PC-9 (cell line): ENCODE data around the gene PDE4DIP. TPM values are rescaled to one million over a fixed set of nuclear protein-coding genes. Genes with fewer than 3 reads are reported as not detected.
"Not testable (repeated sequence)": the region's sequence is repeated elsewhere in the genome, so short reads cannot be mapped to it uniquely, and the experiment has no call there.

Experiments used
- BruUV-seq: library from RNA; stranded (reverse); fragments of 400-500 nt; replicated peaks from 2 replicates; lab custom pipeline; 2021; lab: Mats Ljungman, UMichigan
- CTCF ChIA-PET: fragments of 300-600 bp; sonication (Branson Sonifier 250); formaldehyde crosslinking; loops from one replicate; lab custom pipeline; 2022; ENCODE audit warnings: antibody characterized with exemption; lab: Charles Lee
- POLR2A ChIA-PET: fragments of 300-600 bp; sonication (Branson Sonifier 250); formaldehyde crosslinking; loops from one replicate; lab custom pipeline; 2022; ENCODE audit warnings: antibody characterized with exemption; ENCODE audit not compliant: unreplicated experiment; lab: Charles Lee
- DNase-seq, 2 experiments: peaks; one replicate each; pipeline versions ENCODE4 v3.0.0 to v3.0.0-alpha.2; 2015 to 2022; ENCODE audit warnings: mixed read lengths in 1 of 2
- H2AFZ ChIP-seq: fragments of 200-600 bp; sonication (generic); 2 replicates; pipeline ENCODE4 v1.8.1; 2017; ENCODE audit warnings: antibody characterized with exemption
- H3F3A ChIP-seq: fragments of 200-600 bp; sonication (generic); 2 replicates; pipeline ENCODE4 v1.8.1; 2017; ENCODE audit warnings: antibody characterized with exemption, mild to moderate bottlenecking, low read depth; ENCODE audit not compliant: insufficient read depth
- H3K27ac ChIP-seq: fragments of 200-600 bp; sonication (generic); 2 replicates; pipeline ENCODE4 v1.6.1; 2016; ENCODE audit warnings: mixed run types
- H3K27me3 ChIP-seq: fragments of 200-600 bp; sonication (generic); 2 replicates; pipeline ENCODE4 v1.6.1; 2016; ENCODE audit warnings: low read depth, mixed run types; ENCODE audit not compliant: insufficient read depth
- H3K36me3 ChIP-seq: fragments of 200-600 bp; sonication (generic); 2 replicates; pipeline ENCODE4 v1.6.1; 2016; ENCODE audit warnings: low read depth, mixed run types
- H3K4me1 ChIP-seq: fragments of 200-600 bp; sonication (generic); replicated peaks from 2 replicates; pipeline ENCODE4 v1.6.1; 2016; ENCODE audit warnings: mixed run types; ENCODE audit not compliant: insufficient read depth
- H3K4me2 ChIP-seq: fragments of 200-600 bp; sonication (generic); 2 replicates; pipeline ENCODE4 v1.6.1; 2017; ENCODE audit warnings: mixed run types
- H3K4me3 ChIP-seq: fragments of 200-600 bp; sonication (generic); 2 replicates; pipeline ENCODE4 v1.6.1; 2016; ENCODE audit warnings: mixed run types
- H3K79me2 ChIP-seq: fragments of 200-600 bp; sonication (generic); 2 replicates; pipeline ENCODE4 v1.6.1; 2017; ENCODE audit warnings: low read depth, mixed run types
- H3K9me2 ChIP-seq: fragments of 200-600 bp; sonication (generic); 2 replicates; pipeline ENCODE4 v1.8.1; 2017; ENCODE audit warnings: mild to moderate bottlenecking; ENCODE audit not compliant: insufficient read depth
- H3K9me3 ChIP-seq: fragments of 200-600 bp; sonication (generic); 2 replicates; pipeline ENCODE4 v1.8.1; 2016; ENCODE audit warnings: low read depth; ENCODE audit not compliant: insufficient read depth
- H4K20me1 ChIP-seq: fragments of 200-600 bp; sonication (generic); 2 replicates; pipeline ENCODE4 v1.8.1; 2017; ENCODE audit not compliant: insufficient read depth
- intact Hi-C: fragments of 100-400 bp; cut with micrococcal nuclease; formaldehyde crosslinking; loops from one replicate; pipeline ENCODE4 v1.10.0; 2022; ENCODE audit not compliant: unreplicated experiment
- total RNA-seq: library from RNA; stranded (reverse); gene quantifications from 2 replicates; pipeline ENCODE4 v1.2.3, GENCODE V29; 2021

The PDE4DIP gene
- total RNA-seq, 1 experiment from 2014 or later = 28.1 TPM

- H2AFZ ChIP-seq, H3K79me2 ChIP-seq, H3K4me1 ChIP-seq, H3K9me3 ChIP-seq, POLR2A ChIA-PET, CTCF ChIA-PET, H3K4me2 ChIP-seq, intact Hi-C loops, H3K4me3 ChIP-seq, H3K36me3 ChIP-seq, H4K20me1 ChIP-seq, H3F3A ChIP-seq, DNase-seq, H3K9me2 ChIP-seq, BruUV-seq, H3K27ac ChIP-seq, H3K27me3 ChIP-seq: not testable (repeated sequence)
These were observed 9.1 kb downstream of the PDE4DIP start for GRCh38 chr1:148853363-148853762.

GRCh38 chr1:148854063-148854462 is 9.8 kb downstream of the PDE4DIP start:
- H2AFZ ChIP-seq, H3K4me1 ChIP-seq, H3K4me3 ChIP-seq, H3K79me2 ChIP-seq, POLR2A ChIA-PET, H3K9me2 ChIP-seq, DNase-seq, H3K27me3 ChIP-seq, BruUV-seq, H3K27ac ChIP-seq, H3K4me2 ChIP-seq, CTCF ChIA-PET, H3K9me3 ChIP-seq, H3K36me3 ChIP-seq, H4K20me1 ChIP-seq, H3F3A ChIP-seq, intact Hi-C loops: not testable (repeated sequence)

- H3K4me1 ChIP-seq, POLR2A ChIA-PET, H2AFZ ChIP-seq, intact Hi-C loops, H3K27ac ChIP-seq, BruUV-seq, H3K79me2 ChIP-seq, H3K36me3 ChIP-seq, H3K4me3 ChIP-seq, H3K9me3 ChIP-seq, DNase-seq, H3K27me3 ChIP-seq, H4K20me1 ChIP-seq, CTCF ChIA-PET, H3K4me2 ChIP-seq, H3K9me2 ChIP-seq, H3F3A ChIP-seq: not testable (repeated sequence)
These were observed 11.1 kb downstream of the PDE4DIP start for GRCh38 chr1:148855367-148855766.

- H3K4me3 ChIP-seq, H3K9me3 ChIP-seq, H3K79me2 ChIP-seq, H3K27me3 ChIP-seq, intact Hi-C loops, H3K9me2 ChIP-seq, H3K4me2 ChIP-seq, H3F3A ChIP-seq, H3K27ac ChIP-seq, H3K4me1 ChIP-seq, H4K20me1 ChIP-seq, POLR2A ChIA-PET, BruUV-seq, DNase-seq, H3K36me3 ChIP-seq, H2AFZ ChIP-seq, CTCF ChIA-PET: not testable (repeated sequence)
These were observed 15.8 kb downstream of the PDE4DIP start for GRCh38 chr1:148860049-148860448.

- H3K4me2 ChIP-seq, H3K9me3 ChIP-seq, BruUV-seq, H3K36me3 ChIP-seq, POLR2A ChIA-PET, H3K27me3 ChIP-seq, H2AFZ ChIP-seq, H3K79me2 ChIP-seq, H3K27ac ChIP-seq, intact Hi-C loops, H3K4me1 ChIP-seq, CTCF ChIA-PET, H3F3A ChIP-seq, H3K9me2 ChIP-seq, DNase-seq, H3K4me3 ChIP-seq, H4K20me1 ChIP-seq: not testable (repeated sequence)
These were observed 16.5 kb downstream of the PDE4DIP start for GRCh38 chr1:148860579-148861259.

GRCh38 chr1:148862590-148862989 is 18.4 kb downstream of the PDE4DIP start:
- BruUV-seq, H3K9me3 ChIP-seq, H3K4me2 ChIP-seq, H3K27ac ChIP-seq, intact Hi-C loops, DNase-seq, H2AFZ ChIP-seq, POLR2A ChIA-PET, H3K36me3 ChIP-seq, CTCF ChIA-PET, H3F3A ChIP-seq, H3K9me2 ChIP-seq, H3K27me3 ChIP-seq, H3K4me1 ChIP-seq, H3K4me3 ChIP-seq, H3K79me2 ChIP-seq, H4K20me1 ChIP-seq: not testable (repeated sequence)

- H3K9me3 ChIP-seq, BruUV-seq, H3K4me1 ChIP-seq, H3F3A ChIP-seq, H3K36me3 ChIP-seq, POLR2A ChIA-PET, DNase-seq, H3K79me2 ChIP-seq, H2AFZ ChIP-seq, H4K20me1 ChIP-seq, intact Hi-C loops, H3K9me2 ChIP-seq, H3K27ac ChIP-seq, H3K4me2 ChIP-seq, CTCF ChIA-PET, H3K4me3 ChIP-seq, H3K27me3 ChIP-seq: not testable (repeated sequence)
These were observed 24.9 kb downstream of the PDE4DIP start for GRCh38 chr1:148868924-148869633.
